ENCODE results near the gene EHD4.

Gene EHD4

GRCh38 chr15:41933771-41934170, 38.6 kb downstream of the EHD4 start:
- FAIRE-seq: no peak

- no peak for FAIRE-seq
Observed at GRCh38 chr15:41933326-41933725, 39.0 kb downstream of the EHD4 start.

- no peak for FAIRE-seq
Observed at GRCh38 chr15:41932511-41933289, 39.7 kb downstream of the EHD4 start.

GRCh38 chr15:41932101-41932500, 40.3 kb downstream of the EHD4 start:
- FAIRE-seq: no peak

GRCh38 chr15:41930867-41931222, 41.5 kb downstream of the EHD4 start:
- FAIRE-seq: no peak

GRCh38 chr15:41930221-41930866, 42.0 kb downstream of the EHD4 start:
- no peak for FAIRE-seq

GRCh38 chr15:41928637-41929620, 43.4 kb downstream of the EHD4 start:
- no peak for FAIRE-seq

GRCh38 chr15:41928100-41928499, 44.3 kb downstream of the EHD4 start:
- FAIRE-seq: no peak

GRCh38 chr15:41927536-41927935, 44.8 kb downstream of the EHD4 start:
- FAIRE-seq: no peak

GRCh38 chr15:41926185-41927056, 45.9 kb downstream of the EHD4 start:
- FAIRE-seq: no peak

- no peak for FAIRE-seq
Observed at GRCh38 chr15:41925086-41925608, 47.2 kb downstream of the EHD4 start.

GRCh38 chr15:41923401-41923997, 48.9 kb downstream of the EHD4 start:
- no peak for FAIRE-seq

GRCh38 chr15:41922353-41922752, 50.0 kb downstream of the EHD4 start:
- no peak for FAIRE-seq

- FAIRE-seq: no peak
Observed at GRCh38 chr15:41921639-41922038, 50.7 kb downstream of the EHD4 start.

- FAIRE-seq: no peak
Observed at GRCh38 chr15:41921167-41921566, 51.2 kb downstream of the EHD4 start.

GRCh38 chr15:41919954-41920538, 52.3 kb downstream of the EHD4 start:
- FAIRE-seq: no peak

GRCh38 chr15:41919201-41919820, 53.0 kb downstream of the EHD4 start:
- FAIRE-seq: no peak

- no peak for FAIRE-seq
Observed at GRCh38 chr15:41918506-41919126, 53.7 kb downstream of the EHD4 start.

GRCh38 chr15:41917767-41918430, 54.5 kb downstream of the EHD4 start:
- no peak for FAIRE-seq

Data from colon (tissue), 2 donors.